ENCODE measurements around the gene ELOF1. TPM values are rescaled to one million over a fixed set of nuclear protein-coding genes. Genes with fewer than 3 reads are reported as not detected.
A peak's percentile ranks its signal among the peaks of the same experiment; 100 is the strongest.

ELOF1 gene
- total RNA-seq, 1 donor from 2014 or later, result 44.3 TPM

- no peaks in the 10 kb centered on the region for H3K27me3 ChIP-seq (ENCODE audit: low read depth)
- H3K4me3 ChIP-seq, result peak within 1 kb of the TSS; percentile 87
- H3K36me3 ChIP-seq, result no peaks in the 10 kb centered on the region
- TF ChIP-seq CTCF (IDR thresholded peaks at IDR 0.05), result peak; percentile 39
- no peaks in the 10 kb centered on the region for H3K9me3 ChIP-seq
- intact Hi-C loops (cut with DNase I), result no loop called here
- ATAC-seq, result peak; percentile 100
- H3K4me1 ChIP-seq, result peaks cover 14% of the 10 kb centered on the region
- peak; percentile 99 for DNase-seq
- peak within 1 kb of the TSS; percentile 94 for H3K27ac ChIP-seq
Measured at GRCh38 chr19:11597202-11598102, 38.4 kb upstream of the ELOF1 start, which contains the start of gene ZNF627. Gene ZNF627 (plus strand): TSS chr19:11597483. CDS start chr19:11597628, 145 bp downstream.

GRCh38 chr19:11596156-11596555 is 37.1 kb upstream of the ELOF1 start:
- H3K27ac ChIP-seq, result peak overlapping the region; percentile 94
- H3K36me3 ChIP-seq, result no peaks in the 10 kb centered on the region
- DNase-seq, result no peak
- H3K9me3 ChIP-seq, result no peaks in the 10 kb centered on the region
- no peak for TF ChIP-seq CTCF (IDR thresholded peaks at IDR 0.05)
- no peak overlapping the region for H3K4me3 ChIP-seq
- ATAC-seq, result no peak
- intact Hi-C loops (cut with DNase I), result no loop called here
- H3K4me1 ChIP-seq, result peaks cover 14% of the 10 kb centered on the region
- no peaks in the 10 kb centered on the region for H3K27me3 ChIP-seq (ENCODE audit: low read depth)

- no peak for TF ChIP-seq CTCF (IDR thresholded peaks at IDR 0.05)
- Histone ChIP-seq H3K4me1 (peaks cover 12% of the 10 kb centered on the region), H3K4me3 (no peak overlapping the region), H3K27me3 (ENCODE audit: low read depth) (no peaks in the 10 kb centered on the region), H3K9me3 (no peaks in the 10 kb centered on the region), H3K27ac (no peak overlapping the region), H3K36me3 (no peaks in the 10 kb centered on the region)
- DNase-seq (no peak), ATAC-seq (no peak)
- intact Hi-C loops (cut with DNase I), result no loop called here
Measured at GRCh38 chr19:11594084-11594483, 35.1 kb upstream of the ELOF1 start.

GRCh38 chr19:11587975-11588631 is 29.1 kb upstream of the ELOF1 start:
- peak; percentile 14 to 40 for ATAC-seq
- TF ChIP-seq CTCF (IDR thresholded peaks at IDR 0.05), result no peak

GRCh38 chr19:11587302-11587974 is 28.4 kb upstream of the ELOF1 start:
- Histone ChIP-seq H3K27me3 (ENCODE audit: low read depth) (no peaks in the 10 kb centered on the region), H3K9me3 (no peaks in the 10 kb centered on the region), H3K4me1 (peaks cover 13% of the 10 kb centered on the region), H3K27ac (no peak overlapping the region), H3K36me3 (no peaks in the 10 kb centered on the region), H3K4me3 (no peak overlapping the region)
- peak; percentile 79 for DNase-seq
- intact Hi-C loops (cut with DNase I), result no loop called here
- peak; percentile 88 for TF ChIP-seq CTCF (IDR thresholded peaks at IDR 0.05)
- ATAC-seq, result peak; percentile 93 to 94

More at GRCh38 chr19:11587975-11588631, 29.1 kb upstream of the ELOF1 start:
- no peaks in the 10 kb centered on the region for H3K9me3 ChIP-seq
- H3K27me3 ChIP-seq (ENCODE audit: low read depth), result no peaks in the 10 kb centered on the region
- H3K4me1 ChIP-seq, result peaks cover 9% of the 10 kb centered on the region
- H3K36me3 ChIP-seq, result no peaks in the 10 kb centered on the region
- DNase-seq, result no peak
- intact Hi-C loops (cut with DNase I), result no loop called here
- no peak overlapping the region for H3K4me3 ChIP-seq
- H3K27ac ChIP-seq, result no peak overlapping the region
